Mesendoderm (in vitro differentiated cells): Measurements from ENCODE around the gene PRM1.

Source experiments
- DNase-seq: peaks from one replicate; pipeline ENCODE4 v3.0.0; 2013
- H2AK5ac ChIP-seq: 2 replicates; pipeline ENCODE4 v1.6.1; 2013; ENCODE audit warnings: low read length, inconsistent platforms
- H2BK120ac ChIP-seq: 2 replicates; pipeline ENCODE4 v1.6.1; 2013; ENCODE audit warnings: low read depth, mild to moderate bottlenecking, low read length, moderate library complexity, mixed read lengths
- H2BK15ac ChIP-seq: replicated peaks from 2 replicates; pipeline ENCODE4 v1.6.1; 2013; ENCODE audit warnings: low read depth, mild to moderate bottlenecking, moderate library complexity
- H2BK5ac ChIP-seq: 2 replicates; pipeline ENCODE4 v1.6.1; 2013; ENCODE audit warnings: low read length, inconsistent platforms
- H3K18ac ChIP-seq: 2 replicates; pipeline ENCODE4 v1.6.1; 2013; ENCODE audit warnings: mild to moderate bottlenecking, low read length, mixed read lengths
- H3K23ac ChIP-seq: one replicate; pipeline ENCODE4 v1.6.1; 2013; ENCODE audit warnings: low read length
- H3K27ac ChIP-seq: 2 replicates; pipeline ENCODE4 v1.5.1; 2013; ENCODE audit warnings: low read depth, mild to moderate bottlenecking, inconsistent platforms, low read length, moderate library complexity
- H3K27me3 ChIP-seq: 2 replicates; pipeline ENCODE4 v1.6.1; 2013; ENCODE audit warnings: low read length, control low read depth, mild to moderate bottlenecking, inconsistent platforms; ENCODE audit not compliant: insufficient read depth, poor library complexity
- H3K36me3 ChIP-seq: 2 replicates; pipeline ENCODE4 v1.6.1; 2013; ENCODE audit warnings: low read length, inconsistent platforms; ENCODE audit not compliant: control insufficient read depth, insufficient read depth
- H3K4ac ChIP-seq: one replicate; pipeline ENCODE4 v1.6.1; 2013; ENCODE audit warnings: low read depth, mild to moderate bottlenecking, low read length, moderate library complexity
- H3K4me1 ChIP-seq: 2 replicates; pipeline ENCODE4 v1.6.1; 2013; ENCODE audit warnings: low read depth, low read length, inconsistent platforms; ENCODE audit not compliant: control insufficient read depth
- H3K4me2 ChIP-seq: 2 replicates; pipeline ENCODE4 v1.6.1; 2013; ENCODE audit warnings: low read length
- H3K4me3 ChIP-seq: 2 replicates; pipeline ENCODE4 v1.5.1; 2013; ENCODE audit warnings: mild to moderate bottlenecking, low read length
- H3K56ac ChIP-seq: one replicate; pipeline ENCODE4 v1.6.1; 2013; ENCODE audit warnings: low read length
- H3K79me1 ChIP-seq: 2 replicates; pipeline ENCODE4 v1.6.1; 2013; ENCODE audit warnings: low read length, inconsistent platforms
- H3K79me2 ChIP-seq: 2 replicates; pipeline ENCODE4 v1.6.1; 2013; ENCODE audit warnings: mild to moderate bottlenecking, low read length; ENCODE audit not compliant: control insufficient read depth, insufficient read depth
- H3K9ac ChIP-seq: 2 replicates; pipeline ENCODE4 v1.6.1; 2013; ENCODE audit warnings: low read length, inconsistent platforms
- H4K5ac ChIP-seq: one replicate; pipeline ENCODE4 v1.6.1; 2013; ENCODE audit warnings: low read length
- H4K8ac ChIP-seq: one replicate; pipeline ENCODE4 v1.6.1; 2013; ENCODE audit warnings: low read depth, mild to moderate bottlenecking, control low read depth, low read length, moderate library complexity
- WGBS: extraction: QIAGEN DNeasy Blood & Tissue Kit; methylation state at CpG from one replicate; pipeline ENCODE4 v1.1.7; 2013; ENCODE audit warnings: low lambda C conversion rate, missing lambda C conversion rate; ENCODE audit not compliant: insufficient coverage; ENCODE audit errors: extremely low coverage; 5-methylcytosine and 5-hydroxymethylcytosine counted together

PRM1 gene

DNA sequence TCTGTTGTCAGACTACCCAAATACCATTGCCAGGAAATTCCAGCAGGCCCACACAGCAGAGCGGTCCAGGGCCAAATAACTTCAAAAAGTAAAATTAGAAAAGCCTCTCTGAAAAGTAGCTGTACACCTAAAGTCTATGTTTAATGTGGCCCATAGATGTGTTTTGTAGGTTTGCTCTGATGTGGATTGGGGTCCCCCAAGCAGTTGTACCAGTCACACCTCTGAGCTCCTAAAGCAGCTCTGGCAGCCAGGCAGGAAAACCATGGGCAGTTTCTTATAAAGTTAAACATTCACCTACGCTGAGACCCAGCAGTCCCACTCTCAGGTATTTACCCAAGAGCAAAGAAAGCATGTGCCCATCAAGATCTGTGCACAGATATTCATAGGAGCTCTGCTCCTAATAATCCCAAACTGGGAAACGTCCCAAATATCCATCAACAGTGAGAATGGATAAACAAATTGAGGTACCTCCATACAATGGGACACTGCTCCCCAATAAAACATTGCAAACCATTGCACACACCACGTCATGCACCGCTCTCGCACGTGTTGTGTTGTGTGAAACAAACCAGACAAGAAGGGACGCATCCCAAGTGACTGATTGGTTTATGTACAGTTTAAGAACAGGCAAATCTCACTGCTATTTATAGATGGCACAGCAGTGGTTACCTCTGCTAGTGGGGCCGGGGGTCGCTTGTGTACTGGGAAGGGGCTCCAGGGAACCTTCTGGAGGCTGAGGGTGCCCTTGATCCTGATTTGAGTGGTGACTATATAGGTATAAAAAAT is 15.8 kb upstream of the PRM1 start:
- WGBS = no CpG with 5 or more reads among the region's 10 CpGs
- H3K4ac ChIP-seq = no peak overlapping the region
- no peaks in the 10 kb centered on the region for H3K36me3 ChIP-seq

GRCh38 chr16:11296351-11296705 is 15.2 kb upstream of the PRM1 start:
- peak overlapping the region; percentile 35 for H2BK120ac ChIP-seq
- no peak overlapping the region for H4K8ac ChIP-seq
- no peak overlapping the region for H3K23ac ChIP-seq
- no peak overlapping the region for H3K27ac ChIP-seq
- H3K79me1 ChIP-seq = no peaks in the 10 kb centered on the region
- H3K4me1 ChIP-seq = peaks cover 6% of the 10 kb centered on the region
- no peak overlapping the region for H2AK5ac ChIP-seq
- peak overlapping the region; percentile 36 for H3K18ac ChIP-seq
- H2BK15ac ChIP-seq = no peak overlapping the region
- no peak overlapping the region for H2BK5ac ChIP-seq
- H3K56ac ChIP-seq = peak overlapping the region; percentile 49
- no peak overlapping the region for H3K4me2 ChIP-seq
- no peak overlapping the region for H3K4me3 ChIP-seq
- H3K9ac ChIP-seq = no peak overlapping the region
- H3K79me2 ChIP-seq = no peaks in the 10 kb centered on the region
- no peaks in the 10 kb centered on the region for H3K36me3 ChIP-seq
- no CpG with 5 or more reads among the region's 3 CpGs for WGBS
- DNase-seq = no peak
- H3K27me3 ChIP-seq = no peaks in the 10 kb centered on the region
- H3K4ac ChIP-seq = peak overlapping the region; percentile 66
- no peak overlapping the region for H4K5ac ChIP-seq

More for the DNA sequence above, 15.8 kb upstream of the PRM1 start:
- no peak for DNase-seq
- Histone ChIP-seq H2AK5ac (no peak overlapping the region), H3K56ac (peak overlapping the region; percentile 81), H3K79me1 (no peaks in the 10 kb centered on the region), H3K27me3 (no peaks in the 10 kb centered on the region), H4K5ac (no peak overlapping the region), H3K18ac (peak overlapping the region; percentile 36), H3K23ac (no peak overlapping the region), H3K9ac (no peak overlapping the region), H3K4me3 (no peak overlapping the region), H3K79me2 (no peaks in the 10 kb centered on the region), H2BK120ac (peak overlapping the region; percentile 69), H3K4me1 (peaks cover 6% of the 10 kb centered on the region), H3K27ac (no peak overlapping the region), H3K4me2 (no peak overlapping the region), H4K8ac (no peak overlapping the region), H2BK5ac (no peak overlapping the region), H2BK15ac (no peak overlapping the region)

DNA sequence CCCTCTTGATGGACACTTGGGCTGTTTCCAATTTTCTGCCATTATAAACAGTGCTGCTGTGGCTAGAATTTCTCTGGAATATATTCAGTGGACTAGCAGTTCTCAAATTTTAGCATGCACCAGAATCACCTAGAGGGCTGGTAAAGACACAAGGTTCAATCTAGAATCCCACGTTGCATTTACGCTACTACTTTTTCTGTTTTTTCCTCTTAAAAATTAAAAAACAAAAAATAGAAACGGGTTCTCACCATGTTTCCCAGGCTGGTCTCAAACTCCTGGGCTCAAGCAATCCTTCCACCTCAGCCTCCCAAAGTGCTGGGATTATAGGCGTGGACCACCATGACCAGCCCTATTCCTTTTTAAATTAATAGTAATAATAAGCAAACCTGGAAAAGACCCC is 14.5 kb upstream of the PRM1 start:
- Histone ChIP-seq H4K5ac (no peak overlapping the region), H3K4me1 (peaks cover 10% of the 10 kb centered on the region), H3K23ac (no peak overlapping the region), H3K79me1 (no peaks in the 10 kb centered on the region), H4K8ac (no peak overlapping the region), H3K27ac (no peak overlapping the region), H3K4me3 (no peak overlapping the region), H3K9ac (no peak overlapping the region), H2AK5ac (no peak overlapping the region), H3K4me2 (no peak overlapping the region), H2BK15ac (no peak overlapping the region), H2BK120ac (no peak overlapping the region), H3K27me3 (no peaks in the 10 kb centered on the region), H3K36me3 (no peaks in the 10 kb centered on the region), H3K18ac (no peak overlapping the region), H3K79me2 (no peaks in the 10 kb centered on the region), H3K4ac (no peak overlapping the region), H2BK5ac (no peak overlapping the region), H3K56ac (no peak overlapping the region)
- no peak for DNase-seq
- no CpG with 5 or more reads among the region's 4 CpGs for WGBS

- Histone ChIP-seq H4K5ac (no peak overlapping the region), H3K36me3 (no peaks in the 10 kb centered on the region), H3K79me1 (no peaks in the 10 kb centered on the region), H3K79me2 (no peaks in the 10 kb centered on the region), H3K4me2 (no peak overlapping the region), H2BK5ac (no peak overlapping the region), H2BK15ac (no peak overlapping the region), H3K27ac (peak overlapping the region; percentile 4), H2BK120ac (no peak overlapping the region), H3K18ac (no peak overlapping the region), H3K4ac (no peak overlapping the region), H4K8ac (no peak overlapping the region), H3K4me3 (no peak overlapping the region), H3K27me3 (no peaks in the 10 kb centered on the region), H3K23ac (no peak overlapping the region), H2AK5ac (no peak overlapping the region), H3K56ac (no peak overlapping the region), H3K4me1 (peaks cover 6% of the 10 kb centered on the region), H3K9ac (no peak overlapping the region)
- no CpG with 5 or more reads among the region's 7 CpGs for WGBS
- no peak for DNase-seq
Observed at GRCh38 chr16:11292076-11292748, 11.1 kb upstream of the PRM1 start.

- Histone ChIP-seq H4K8ac (no peak overlapping the region), H3K4me3 (no peak overlapping the region), H3K27me3 (no peaks in the 10 kb centered on the region), H2AK5ac (no peak overlapping the region), H4K5ac (no peak overlapping the region), H3K36me3 (no peaks in the 10 kb centered on the region), H3K23ac (no peak overlapping the region), H3K4ac (no peak overlapping the region), H3K79me2 (no peaks in the 10 kb centered on the region), H2BK5ac (no peak overlapping the region), H3K4me2 (no peak overlapping the region), H3K4me1 (peaks cover 4% of the 10 kb centered on the region), H3K27ac (peak overlapping the region; percentile 4), H2BK15ac (no peak overlapping the region), H3K9ac (no peak overlapping the region), H2BK120ac (no peak overlapping the region), H3K18ac (peak overlapping the region; percentile 6), H3K79me1 (no peaks in the 10 kb centered on the region), H3K56ac (peak overlapping the region; percentile 51)
- no CpG with 5 or more reads among the region's 10 CpGs for WGBS
- DNase-seq = peak; percentile 87
Observed at GRCh38 chr16:11291091-11291703, 10.1 kb upstream of the PRM1 start.
